ENCODE data around the gene CORO1C. TPM values are rescaled to one million over a fixed set of nuclear protein-coding genes. Genes with fewer than 3 reads are reported as not detected.

Gene CORO1C
- total and polyA plus RNA-seq, 2 donors (not counting 3 experiments of a cell fraction or from before 2014, with no cell fraction given): 150 to 240 TPM

- Histone ChIP-seq H3K79me2 (ENCODE audit: control insufficient read depth, insufficient read depth, low read length) (peaks cover 94% of the 10 kb centered on the region), H3K36me3 (ENCODE audit: control insufficient read depth in 2 of 2, extremely low read depth in 1 of 2, insufficient read depth in 2 of 2, low read length in 2 of 2) (peaks cover 7% of the 10 kb centered on the region in 2 experiments), H3K27ac (ENCODE audit: insufficient read depth, low read depth, low read length) (no peak overlapping the region), H3K9me1 (replicated peaks; ENCODE audit: control insufficient read depth, extremely low read depth, insufficient read depth, low read length) (no peaks in the 10 kb centered on the region), H3K4me1 (ENCODE audit: control insufficient read depth, extremely low read depth, insufficient read depth, low read length) (peaks cover 8% of the 10 kb centered on the region), H3K9me3 (replicated peaks; ENCODE audit: control insufficient read depth, insufficient read depth, low read length) (no peaks in the 10 kb centered on the region), H3K27me3 (ENCODE audit: control insufficient read depth in 2 of 2, insufficient read depth in 2 of 2, low read length in 2 of 2) (no peaks in the 10 kb centered on the region), H2AFZ (ENCODE audit: low read depth, low read length) (no peak overlapping the region), H3K4me3 (replicated peaks in 1 of 3; ENCODE audit: insufficient read depth in 1 of 3, low read depth in 1 of 3, low read length in 3 of 3) (no peak overlapping the region), H3K4me2 (ENCODE audit: insufficient read depth, low read length) (no peak overlapping the region), H3K9ac (replicated peaks; ENCODE audit: extremely low read depth, insufficient read depth, low read length) (no peak overlapping the region), H4K20me1 (replicated peaks; ENCODE audit: control insufficient read depth, extremely low read depth, insufficient read depth, low read length) (no peaks in the 10 kb centered on the region)
- intact Hi-C loops (cut with micrococcal nuclease) (no loop called here), dilution Hi-C loops (cut with MboI; ENCODE audit: extremely low pct_ligation_motif_present, low sequenced_read_pairs) (no loop called here)
- no TSS peak for BruUV-seq (replicated peaks)
- FAIRE-seq: no peak
- TF ChIP-seq MYC (IDR thresholded peaks at IDR 0.05; ENCODE audit: low read depth, low read length) (no peak), EZH2 (IDR thresholded peaks at IDR 0.05; ENCODE audit: borderline replicate concordance, low read depth, low read length, severe bottlenecking) (no peak), POLR2A (IDR thresholded peaks at IDR 0.05; ENCODE audit: low read depth, low read length) (no peak), JUN (IDR thresholded peaks at IDR 0.05; ENCODE audit: borderline replicate concordance, insufficient read depth, insufficient read length, low read depth) (no peak), GATA2 (IDR thresholded peaks at IDR 0.05; ENCODE audit: insufficient read depth, insufficient read length, low read depth, low read length) (no peak)
- TF ChIP-seq, protein P1, sequence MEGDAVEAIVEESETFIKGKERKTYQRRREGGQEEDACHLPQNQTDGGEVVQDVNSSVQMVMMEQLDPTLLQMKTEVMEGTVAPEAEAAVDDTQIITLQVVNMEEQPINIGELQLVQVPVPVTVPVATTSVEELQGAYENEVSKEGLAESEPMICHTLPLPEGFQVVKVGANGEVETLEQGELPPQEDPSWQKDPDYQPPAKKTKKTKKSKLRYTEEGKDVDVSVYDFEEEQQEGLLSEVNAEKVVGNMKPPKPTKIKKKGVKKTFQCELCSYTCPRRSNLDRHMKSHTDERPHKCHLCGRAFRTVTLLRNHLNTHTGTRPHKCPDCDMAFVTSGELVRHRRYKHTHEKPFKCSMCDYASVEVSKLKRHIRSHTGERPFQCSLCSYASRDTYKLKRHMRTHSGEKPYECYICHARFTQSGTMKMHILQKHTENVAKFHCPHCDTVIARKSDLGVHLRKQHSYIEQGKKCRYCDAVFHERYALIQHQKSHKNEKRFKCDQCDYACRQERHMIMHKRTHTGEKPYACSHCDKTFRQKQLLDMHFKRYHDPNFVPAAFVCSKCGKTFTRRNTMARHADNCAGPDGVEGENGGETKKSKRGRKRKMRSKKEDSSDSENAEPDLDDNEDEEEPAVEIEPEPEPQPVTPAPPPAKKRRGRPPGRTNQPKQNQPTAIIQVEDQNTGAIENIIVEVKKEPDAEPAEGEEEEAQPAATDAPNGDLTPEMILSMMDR (IDR thresholded peaks at IDR 0.05; ENCODE audit: extremely low read depth in 1 of 2, insufficient read depth in 1 of 2, low read depth in 1 of 2, low read length in 2 of 2): no peak
- TF ChIP-seq, protein P2, sequence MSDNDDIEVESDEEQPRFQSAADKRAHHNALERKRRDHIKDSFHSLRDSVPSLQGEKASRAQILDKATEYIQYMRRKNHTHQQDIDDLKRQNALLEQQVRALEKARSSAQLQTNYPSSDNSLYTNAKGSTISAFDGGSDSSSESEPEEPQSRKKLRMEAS (IDR thresholded peaks at IDR 0.05; ENCODE audit: insufficient read depth, insufficient read length): no peak
- peak; percentile 64 for DNase-seq (ENCODE audit: low read depth, low spot score)
- CTCF ChIA-PET: interaction anchor here (0.9 to 2.2 kb wide), 11 partner anchors 10 to 37 kb away, joined by 3 to 12 read pairs (median 3); no protein-coding TSS in a partner anchor
- POLR2A ChIA-PET: interaction anchor here (1.1 to 1.9 kb wide), 2 partner anchors 10 to 21 kb away, joined by 3 to 4 read pairs; no protein-coding TSS in a partner anchor
Measured at GRCh38 chr12:108701779-108702441, 29.4 kb downstream of the CORO1C start.

Data from endothelial cell of umbilical vein (primary cell).